ENCODE measurements around the gene AP5Z1.

AP5Z1 gene

GRCh38 chr7:4766666-4767519, 8.5 kb upstream of the AP5Z1 start:
- no peak for DNase-seq

- no peak for DNase-seq
These were observed 6.5 kb upstream of the AP5Z1 start for GRCh38 chr7:4768597-4769569.

- DNase-seq: peak; percentile 6
These were observed 5.7 kb upstream of the AP5Z1 start for GRCh38 chr7:4769761-4770160.

- DNase-seq: no peak
These were observed 4.5 kb upstream of the AP5Z1 start for GRCh38 chr7:4770886-4771285.

- DNase-seq: no peak
These were observed 3.7 kb upstream of the AP5Z1 start for GRCh38 chr7:4771737-4772136.

DNA sequence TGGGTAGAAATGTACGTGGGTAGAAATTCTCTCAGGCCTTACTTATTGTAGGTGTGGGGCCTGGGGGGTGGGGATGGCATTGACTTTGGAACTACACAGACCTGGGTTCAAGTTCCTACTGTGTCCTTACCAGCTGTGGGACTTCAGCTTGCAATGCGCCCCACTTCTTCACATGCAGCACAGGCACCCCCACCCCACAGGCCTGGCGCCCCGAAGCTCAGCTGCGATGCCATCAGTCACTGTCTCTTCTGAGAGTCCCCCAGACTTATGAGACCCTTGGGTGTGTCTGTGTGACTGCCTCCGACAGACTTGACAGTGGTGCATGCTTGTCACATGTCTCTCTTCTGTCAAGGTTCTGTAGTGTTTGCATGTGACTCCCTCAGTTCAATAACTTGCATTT, 3.1 kb upstream of the AP5Z1 start:
- DNase-seq: no peak

DNA sequence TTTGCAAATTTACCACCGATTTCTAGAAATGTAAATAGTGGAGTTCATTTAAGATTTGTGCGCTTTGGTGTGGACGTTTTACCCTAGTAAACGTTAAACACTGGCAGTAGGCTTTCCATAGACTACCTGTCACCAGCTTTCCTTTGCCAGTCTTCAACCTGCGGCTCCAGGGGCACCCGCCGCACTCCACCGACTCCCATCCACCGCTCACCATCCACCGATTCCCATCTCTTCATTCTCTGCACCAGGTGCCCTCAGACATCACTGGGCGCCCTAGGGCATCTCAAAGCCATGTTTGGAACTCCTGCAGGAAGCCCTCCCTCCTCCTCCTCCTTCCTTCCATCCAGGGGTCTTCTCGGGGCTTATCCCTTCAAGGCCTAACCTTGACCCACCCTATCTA, 1.4 kb upstream of the AP5Z1 start:
- no peak for DNase-seq

DNA sequence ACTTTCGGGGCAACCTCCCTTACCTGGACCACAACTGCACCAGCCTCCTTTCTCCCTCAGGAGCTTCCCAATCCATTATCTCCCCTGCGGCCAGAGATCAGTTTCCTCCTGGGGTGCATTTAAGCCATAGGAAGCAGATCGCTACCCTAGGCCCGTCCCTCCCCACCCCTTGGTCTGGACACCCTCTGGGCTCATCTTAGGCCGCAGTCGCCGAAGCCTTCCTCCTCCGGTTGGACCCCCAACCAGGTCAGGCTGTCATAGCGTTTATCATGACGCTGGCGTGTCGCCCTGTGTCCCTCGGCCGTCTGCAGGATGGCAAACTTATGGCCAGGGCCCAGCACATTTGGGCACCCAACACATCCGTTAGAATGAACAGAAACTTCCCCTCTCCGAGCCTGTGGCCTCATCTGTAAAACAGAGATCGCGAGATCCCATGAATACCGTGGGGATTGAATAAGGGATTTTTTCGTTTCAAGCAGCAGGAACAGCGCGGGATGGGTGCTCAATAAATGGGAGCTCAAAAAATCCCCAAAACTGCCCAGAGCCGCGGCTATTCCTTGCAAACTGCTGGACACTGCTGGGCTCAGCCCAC, 669 bp upstream of the AP5Z1 start:
- no peak for DNase-seq

DNA sequence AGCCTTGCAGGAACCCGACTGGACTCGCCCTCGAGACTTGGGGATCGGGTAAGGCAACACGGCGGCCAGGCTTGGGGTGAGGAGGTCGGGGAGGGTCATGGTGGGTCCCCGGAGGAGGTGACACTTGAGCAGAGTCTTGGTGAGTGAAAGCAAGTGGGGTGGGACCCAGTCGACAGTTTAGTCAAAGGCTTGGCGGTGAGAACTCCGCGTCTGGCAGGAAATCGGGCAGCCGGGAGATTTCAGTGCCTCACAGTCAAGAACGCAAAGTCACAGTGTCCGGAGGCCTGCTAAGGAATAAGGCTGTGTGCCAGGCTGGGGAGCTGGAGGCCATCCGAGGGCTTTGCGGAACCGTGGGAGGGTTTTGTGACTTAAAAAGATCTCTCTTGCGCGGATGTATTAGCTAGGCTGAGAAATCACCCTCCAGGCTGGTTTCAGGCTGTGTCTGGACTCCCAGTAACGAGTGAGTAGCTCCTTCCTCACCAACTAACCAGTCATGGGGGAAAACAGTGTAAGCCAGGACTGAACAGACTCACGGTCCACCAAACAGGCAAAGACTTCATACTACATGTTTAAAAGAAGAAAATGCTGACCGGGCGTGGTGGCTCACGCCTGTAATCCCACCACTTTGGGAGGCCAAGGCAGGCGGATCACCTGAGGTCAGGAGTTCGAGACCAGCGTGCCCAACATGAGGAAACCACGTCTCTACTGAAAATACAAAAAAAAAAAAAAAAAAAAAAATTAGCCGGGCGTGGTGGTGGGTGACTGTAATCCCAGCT, 613 bp downstream of the AP5Z1 start:
- no peak for DNase-seq

DNA sequence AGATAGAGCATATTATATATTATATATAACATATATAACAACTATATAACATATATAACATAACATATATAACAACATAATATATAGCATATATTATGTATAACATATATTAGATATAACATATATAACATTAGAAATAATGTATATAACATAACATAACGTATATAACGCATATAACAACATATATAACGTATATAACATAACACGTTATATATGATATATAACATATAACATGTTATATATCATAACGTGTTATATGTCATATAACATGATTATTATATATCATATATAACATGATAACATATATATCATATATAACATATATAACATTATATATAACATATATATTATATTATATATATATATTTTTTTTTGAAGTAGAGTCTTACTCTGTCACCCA, 3.7 kb downstream of the AP5Z1 start:
- no peak for DNase-seq

DNA sequence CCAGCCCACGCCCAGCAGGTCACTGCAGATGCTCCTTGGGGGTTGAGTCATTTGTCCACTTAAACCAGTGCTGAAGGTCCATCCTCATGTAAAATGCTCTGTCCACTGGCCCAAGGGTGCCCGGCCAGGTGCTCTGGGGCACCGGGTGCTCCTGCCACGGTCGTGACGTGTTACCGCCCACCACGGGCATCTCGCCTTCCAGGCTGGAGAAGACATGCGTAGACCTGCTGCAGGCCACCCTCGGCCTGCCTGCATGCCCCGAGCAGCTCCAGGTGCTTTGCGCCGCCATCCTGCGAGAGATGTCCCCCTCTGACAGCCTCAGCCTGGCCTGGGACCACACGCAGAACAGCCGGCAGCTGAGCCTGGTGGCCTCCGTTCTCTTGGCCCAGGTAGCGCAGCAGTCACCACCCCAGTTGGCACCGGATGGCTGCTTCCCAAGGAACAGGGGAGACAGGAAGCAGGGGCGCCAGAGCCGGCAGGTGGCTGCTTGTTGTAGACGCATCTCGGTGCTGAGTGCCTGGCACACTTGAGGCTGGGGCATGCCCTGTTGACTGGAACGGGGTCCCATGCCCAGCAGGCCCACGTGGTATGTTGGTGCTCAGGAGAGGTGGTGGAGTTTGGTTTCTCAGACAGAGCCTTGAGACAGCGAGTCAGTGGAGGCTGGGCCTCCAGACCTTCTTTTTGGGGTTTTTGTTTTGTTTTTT, 6.1 kb downstream of the AP5Z1 start:
- DNase-seq: no peak

- no peak for DNase-seq
These were observed 7.2 kb downstream of the AP5Z1 start for GRCh38 chr7:4782333-4783291.

GRCh38 chr7:4783292-4783652, 7.8 kb downstream of the AP5Z1 start:
- no peak for DNase-seq

- DNase-seq: no peak
These were observed 8.4 kb downstream of the AP5Z1 start for GRCh38 chr7:4783762-4784351.

DNA sequence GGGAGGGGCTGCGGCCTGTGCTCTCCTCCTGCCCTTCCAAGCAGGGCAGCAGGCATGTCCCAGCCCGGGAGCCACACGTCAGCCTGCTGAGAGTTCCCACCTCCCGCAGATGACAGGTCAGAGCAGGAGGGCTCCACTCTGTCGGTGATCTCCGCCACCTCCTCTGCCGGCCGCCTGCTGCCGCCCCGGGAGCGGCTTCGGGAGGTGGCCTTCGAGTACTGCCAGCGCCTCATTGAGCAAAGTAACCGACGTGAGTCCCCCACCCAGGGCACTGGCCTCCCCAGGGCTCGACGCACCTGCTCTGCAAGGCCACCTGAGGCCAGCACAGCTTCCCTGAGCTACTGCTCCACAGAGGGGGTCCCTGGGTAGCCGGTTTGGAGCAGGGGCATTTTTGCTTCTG, 9.4 kb downstream of the AP5Z1 start:
- DNase-seq: no peak

GRCh38 chr7:4785371-4785770, 9.9 kb downstream of the AP5Z1 start:
- no peak for DNase-seq

- DNase-seq: no peak
These were observed 10.6 kb downstream of the AP5Z1 start for GRCh38 chr7:4786015-4786414.

GRCh38 chr7:4787541-4787940, 12.1 kb downstream of the AP5Z1 start:
- no peak for DNase-seq

DNA sequence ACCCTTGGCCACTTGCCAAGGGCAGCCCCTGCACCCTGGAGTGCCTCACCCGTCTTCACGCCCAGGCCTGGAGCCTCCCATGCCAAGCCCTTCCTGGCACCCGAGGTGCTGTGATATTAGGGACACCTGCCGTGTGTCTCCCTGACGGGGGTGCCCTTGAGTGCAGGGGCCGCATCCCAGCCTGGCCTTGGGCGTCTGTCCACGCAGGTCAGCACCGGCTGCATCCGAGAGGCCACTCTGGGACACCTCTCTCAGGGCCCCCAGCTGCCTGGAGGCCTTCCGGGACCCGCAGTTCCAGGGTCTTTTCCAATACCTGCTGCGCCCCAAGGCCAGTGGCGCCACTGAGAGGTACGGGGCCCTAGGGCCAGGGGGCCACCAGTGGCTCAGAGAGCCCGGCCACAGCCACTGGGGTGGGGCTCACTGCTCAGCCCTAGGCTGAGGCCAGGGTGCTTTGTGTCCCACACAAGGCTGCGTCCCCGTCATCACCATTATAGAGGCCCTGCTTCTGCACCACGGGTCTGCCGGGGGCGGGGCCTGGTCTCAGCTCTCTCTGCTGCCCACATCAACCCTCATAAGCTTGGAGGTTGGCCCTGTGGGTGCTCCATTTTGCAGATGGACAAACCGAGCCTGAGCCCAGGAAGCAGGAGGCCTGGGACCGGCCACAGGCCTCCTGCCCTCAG, 12.7 kb downstream of the AP5Z1 start:
- DNase-seq: no peak

DNA sequence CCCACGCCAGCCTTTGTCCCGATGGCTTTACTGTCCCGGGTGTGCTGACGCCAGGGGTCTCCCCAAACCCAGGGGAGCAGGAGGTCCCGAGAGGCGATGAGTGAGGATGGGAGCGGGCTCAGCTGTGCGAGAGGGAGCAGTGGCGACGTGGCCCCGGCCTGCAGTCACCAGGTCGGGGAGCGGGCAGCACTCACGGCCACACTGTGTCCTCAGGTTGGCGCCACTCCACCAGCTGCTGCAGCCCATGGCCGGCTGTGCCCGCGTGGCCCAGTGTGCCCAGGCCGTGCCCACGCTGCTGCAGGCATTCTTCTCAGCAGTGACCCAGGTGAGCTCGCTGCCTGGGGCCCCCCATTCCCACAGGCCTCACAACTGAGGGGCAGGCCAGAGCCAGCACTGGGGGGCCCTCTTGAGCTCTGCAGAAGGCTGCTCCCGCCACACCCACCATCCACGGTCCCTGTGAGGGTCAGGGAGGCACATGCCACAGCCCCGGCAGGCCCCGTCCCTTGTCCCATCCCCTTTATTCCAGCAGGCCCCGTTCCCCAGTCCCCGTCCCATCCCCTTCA, 13.3 kb downstream of the AP5Z1 start:
- DNase-seq: no peak

Measured in COR-L47 (cell line).